GM10248 (cell line): Measurements from ENCODE around the gene CYP46A1.

Experiments
- CTCF ChIA-PET: fragments of 300-600 bp; sonication (Branson Sonifier 250); formaldehyde crosslinking; extraction: SDS; loops from one replicate; lab custom pipeline; 2021; ENCODE audit warnings: antibody characterized with exemption; lab: Yijun Ruan, JAX
- POLR2A ChIA-PET: fragments of 350-650 bp; sonication (Branson Sonifier 250); formaldehyde crosslinking; extraction: SDS; loops from one replicate; lab custom pipeline; 2020; ENCODE audit warnings: antibody characterized with exemption; lab: Yijun Ruan, JAX
- DNase-seq: peaks from one replicate; pipeline ENCODE4 v3.0.0; 2012; ENCODE audit errors: extremely low spot score
- CTCF ChIP-seq: IDR thresholded peaks from 2 replicates; pipeline ENCODE4 v1.5.1; 2012; ENCODE audit warnings: mild to moderate bottlenecking, low read depth; ENCODE audit errors: extremely low read depth, missing control alignments, control extremely low read depth

The CYP46A1 gene

GRCh38 chr14:99716091-99716849 is 32.2 kb downstream of the CYP46A1 start:
- CTCF ChIA-PET: interaction anchor here (1.4 to 2.2 kb wide), 3 partner anchors 14 to 182 kb away, joined by 3 to 8 read pairs (median 4); no protein-coding TSS in a partner anchor
- no peak for TF ChIP-seq CTCF
- POLR2A ChIA-PET: no interaction called here
- DNase-seq: peak; percentile 10

GRCh38 chr14:99716850-99717681 is 33.0 kb downstream of the CYP46A1 start:
- no peak for TF ChIP-seq CTCF
- peak; percentile 7 for DNase-seq
- POLR2A ChIA-PET: no interaction called here
- CTCF ChIA-PET: interaction anchor here (1.4 to 2.0 kb wide), 2 partner anchors 167 to 182 kb away, joined by 3 to 4 read pairs; no protein-coding TSS in a partner anchor

GRCh38 chr14:99717682-99718013 is 33.5 kb downstream of the CYP46A1 start:
- TF ChIP-seq CTCF: no peak
- ChIA-PET CTCF (interaction anchor here (1.4 kb wide), 1 partner anchor 181 kb away, joined by 3 read pairs; no protein-coding TSS in a partner anchor), POLR2A (no interaction called here)
- DNase-seq: peak; percentile 6

- CTCF ChIA-PET: interaction anchor here (0.8 kb wide), 1 partner anchor 12 kb away, joined by 4 read pairs; no protein-coding TSS in a partner anchor
- peak; percentile 62 for DNase-seq
- no peak for TF ChIP-seq CTCF
- POLR2A ChIA-PET: no interaction called here
These were observed 34.1 kb downstream of the CYP46A1 start for GRCh38 chr14:99718031-99718810.

- ChIA-PET CTCF (interaction anchor here (0.8 kb wide), 1 partner anchor 11 kb away, joined by 4 read pairs; no protein-coding TSS in a partner anchor), POLR2A (no interaction called here)
- TF ChIP-seq CTCF: no peak
These were observed 34.7 kb downstream of the CYP46A1 start for GRCh38 chr14:99718811-99719192.

More at GRCh38 chr14:99718811-99719192, 34.7 kb downstream of the CYP46A1 start:
- DNase-seq: peak; percentile 24
